ENCODE measurements around the gene ARHGAP26.

DNA sequence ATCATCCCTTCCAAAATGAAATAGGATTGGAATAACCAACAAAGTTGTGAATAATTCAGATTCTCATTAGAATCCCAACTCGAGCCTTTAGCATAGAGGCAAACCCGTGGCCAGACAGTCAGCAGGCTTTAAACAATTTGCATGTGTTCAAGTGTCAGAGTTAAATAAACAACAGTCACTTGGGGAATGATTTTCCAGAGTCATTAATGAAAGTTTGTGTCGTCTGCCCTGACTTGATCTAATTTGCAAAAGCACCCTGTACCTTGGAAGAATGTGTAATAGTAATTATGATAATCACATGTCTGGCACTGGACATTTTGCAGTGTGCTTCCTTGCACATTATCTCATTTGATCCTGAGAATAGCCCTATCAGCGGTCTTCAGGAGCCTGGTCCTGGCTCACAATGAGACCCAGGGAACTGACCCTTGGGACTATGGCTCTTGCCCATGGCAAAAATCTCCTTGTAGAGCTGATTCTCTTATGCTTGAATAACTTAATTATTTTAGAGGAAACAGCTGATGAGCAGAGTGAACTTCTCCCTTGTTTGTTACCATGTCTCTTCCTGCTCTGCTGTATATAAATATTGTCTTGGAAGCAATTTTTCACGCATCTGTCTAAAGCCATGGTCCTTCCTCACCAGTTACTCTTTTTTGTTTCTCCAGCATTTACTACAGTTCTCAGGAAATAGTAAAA is 360.6 kb downstream of the ARHGAP26 start:
- TF ChIP-seq, protein P1, sequence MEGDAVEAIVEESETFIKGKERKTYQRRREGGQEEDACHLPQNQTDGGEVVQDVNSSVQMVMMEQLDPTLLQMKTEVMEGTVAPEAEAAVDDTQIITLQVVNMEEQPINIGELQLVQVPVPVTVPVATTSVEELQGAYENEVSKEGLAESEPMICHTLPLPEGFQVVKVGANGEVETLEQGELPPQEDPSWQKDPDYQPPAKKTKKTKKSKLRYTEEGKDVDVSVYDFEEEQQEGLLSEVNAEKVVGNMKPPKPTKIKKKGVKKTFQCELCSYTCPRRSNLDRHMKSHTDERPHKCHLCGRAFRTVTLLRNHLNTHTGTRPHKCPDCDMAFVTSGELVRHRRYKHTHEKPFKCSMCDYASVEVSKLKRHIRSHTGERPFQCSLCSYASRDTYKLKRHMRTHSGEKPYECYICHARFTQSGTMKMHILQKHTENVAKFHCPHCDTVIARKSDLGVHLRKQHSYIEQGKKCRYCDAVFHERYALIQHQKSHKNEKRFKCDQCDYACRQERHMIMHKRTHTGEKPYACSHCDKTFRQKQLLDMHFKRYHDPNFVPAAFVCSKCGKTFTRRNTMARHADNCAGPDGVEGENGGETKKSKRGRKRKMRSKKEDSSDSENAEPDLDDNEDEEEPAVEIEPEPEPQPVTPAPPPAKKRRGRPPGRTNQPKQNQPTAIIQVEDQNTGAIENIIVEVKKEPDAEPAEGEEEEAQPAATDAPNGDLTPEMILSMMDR (IDR thresholded peaks at IDR 0.05 in 2 of 3, conservative IDR thresholded peaks at IDR 0.05 in 1 of 3; ENCODE audit: borderline replicate concordance in 1 of 3, insufficient read depth in 1 of 3, low read depth in 2 of 3, low read length in 2 of 3) = no peak
- no peak for TF ChIP-seq CEBPB (IDR thresholded peaks at IDR 0.05; ENCODE audit: low read depth)
